Gastrocnemius medialis (tissue), 4 donors: ENCODE results near the gene ERCC1. TPM values are rescaled to one million over a fixed set of nuclear protein-coding genes. Genes with fewer than 3 reads are reported as not detected.

Experiments used
- ATAC-seq, 2 donors: fragments of 150-250 bp; one replicate each; pipeline ENCODE4 v1.9.1; 2016
- DNase-seq, 2 donors: peaks; one replicate each; pipeline ENCODE4 v3.0.0-alpha.2; 2019
- H3K27ac ChIP-seq, 4 donors: fragments of 200-600 bp; sonication (generic); 1 replicate in 1 of 4; 2 replicates in 3 of 4; pipeline ENCODE4 v1.5.1; 2016 to 2018; ENCODE audit warnings: mild to moderate bottlenecking in 2 of 4, moderate library complexity in 1 of 4
- H3K27me3 ChIP-seq, 3 donors: fragments of 200-600 bp; sonication (generic) in 2 of 3; 1 replicate in 1 of 3; 2 replicates in 2 of 3; pipeline versions ENCODE4 v1.5.1 to v1.6.0; 2016 to 2019; ENCODE audit warnings: mild to moderate bottlenecking in 1 of 3, moderate library complexity in 1 of 3
- H3K36me3 ChIP-seq, 2 donors: fragments of 200-600 bp; sonication (generic) in 1 of 2; one replicate each; pipeline ENCODE4 v1.5.1; 2017 to 2018
- H3K4me1 ChIP-seq, 2 donors: fragments of 200-600 bp; sonication (generic) in 1 of 2; one replicate each; pipeline ENCODE4 v1.5.1; 2016 to 2017; ENCODE audit warnings: mild to moderate bottlenecking in 2 of 2
- H3K4me3 ChIP-seq, 4 donors: fragments of 200-600 bp; sonication (generic) in 3 of 4; 1 replicate in 1 of 4; 2 replicates in 3 of 4; pipeline ENCODE4 v1.5.1; 2016 to 2019; ENCODE audit warnings: mild to moderate bottlenecking in 2 of 4
- H3K9me3 ChIP-seq, 3 donors: fragments of 200-600 bp; sonication (generic) in 2 of 3; 1 replicate in 1 of 3; 2 replicates in 2 of 3; pipeline ENCODE4 v1.5.1; 2016 to 2019
- POLR2A ChIP-seq, 2 donors: fragments of 450-650 bp; IDR thresholded peaks; one replicate each; pipeline ENCODE4 v1.6.1; 2017; ENCODE audit warnings: antibody characterized with exemption in 2 of 2, mild to moderate bottlenecking in 2 of 2, moderate library complexity in 2 of 2
- in situ Hi-C, 4 donors: fragments of 200-750 bp; cut with MboI; loops; one replicate each; pipeline versions ENCODE4 v1.15.0 to v1.8.0; 2017; ENCODE audit warnings: low sequenced_read_pairs in 4 of 4
- intact Hi-C: fragments of 100-400 bp; cut with DNase I; formaldehyde crosslinking; loops from one replicate; pipeline ENCODE4 v1.15.1; 2023; ENCODE audit warnings: low total_unique reads
- total RNA-seq, 4 donors: library from RNA; depleted of rRNA; stranded (reverse); fragments of >200 nt; gene quantifications; one replicate each; pipeline versions ENCODE4 v1.1.0 to v1.2.3, GENCODE V29; 2016
- TF ChIP-seq, protein P1 (sequence below), 5 experiments: fragments of 450-650 bp in 3 of 5; fragments of 200-600 bp in 2 of 5; sonication (generic) in 2 of 5; IDR thresholded peaks in 4 of 5; conservative IDR thresholded peaks in 1 of 5; 1 replicate in 4 of 5; 2 replicates in 1 of 5; pipeline ENCODE4 v1.5.1; 2016 to 2019; ENCODE audit warnings: antibody characterized with exemption in 5 of 5, mild to moderate bottlenecking in 3 of 5, moderate library complexity in 3 of 5

Gene ERCC1
- total RNA-seq, 4 donors from 2014 or later = 92.1 to 185 (median 103) TPM

DNA sequence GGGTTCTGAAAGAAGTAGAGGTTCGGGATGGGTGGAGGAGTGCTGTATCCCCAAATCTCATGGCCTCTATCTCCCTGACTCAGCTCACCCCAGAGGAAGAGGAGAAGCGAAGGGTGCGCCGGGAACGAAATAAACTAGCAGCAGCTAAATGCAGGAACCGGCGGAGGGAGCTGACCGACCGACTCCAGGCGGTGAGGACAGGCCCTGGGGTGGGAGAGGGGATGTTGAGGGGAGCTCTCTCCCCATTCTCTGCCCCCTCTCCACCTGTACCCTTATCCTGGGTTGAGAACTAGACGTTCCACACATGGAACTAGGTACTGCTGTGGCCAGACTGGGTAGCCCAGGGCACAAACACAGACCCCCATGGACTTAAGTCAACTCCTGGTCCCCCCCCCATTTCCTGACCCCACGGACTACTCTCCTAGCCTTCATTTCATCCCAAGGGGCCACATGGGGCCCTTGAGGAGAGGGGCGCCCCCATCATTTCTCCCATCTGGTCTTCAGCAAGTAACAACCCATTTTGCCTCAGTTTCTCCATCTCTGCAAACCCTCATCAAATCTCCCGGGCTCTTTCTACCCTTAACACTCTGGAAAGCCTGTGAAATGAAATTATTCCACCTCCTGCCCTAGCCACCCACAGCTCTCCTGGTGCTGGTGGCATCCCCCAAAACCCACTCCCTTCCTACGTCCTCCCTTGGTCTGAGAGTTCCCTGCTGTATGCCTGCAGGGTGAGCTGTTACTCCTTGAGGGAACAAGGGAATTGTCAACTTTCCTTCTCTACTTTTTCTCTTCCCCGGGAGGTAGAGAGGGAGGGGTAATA, 47.6 kb upstream of the ERCC1 start:
- intact Hi-C loops = no loop called here
- TF ChIP-seq, protein P1, sequence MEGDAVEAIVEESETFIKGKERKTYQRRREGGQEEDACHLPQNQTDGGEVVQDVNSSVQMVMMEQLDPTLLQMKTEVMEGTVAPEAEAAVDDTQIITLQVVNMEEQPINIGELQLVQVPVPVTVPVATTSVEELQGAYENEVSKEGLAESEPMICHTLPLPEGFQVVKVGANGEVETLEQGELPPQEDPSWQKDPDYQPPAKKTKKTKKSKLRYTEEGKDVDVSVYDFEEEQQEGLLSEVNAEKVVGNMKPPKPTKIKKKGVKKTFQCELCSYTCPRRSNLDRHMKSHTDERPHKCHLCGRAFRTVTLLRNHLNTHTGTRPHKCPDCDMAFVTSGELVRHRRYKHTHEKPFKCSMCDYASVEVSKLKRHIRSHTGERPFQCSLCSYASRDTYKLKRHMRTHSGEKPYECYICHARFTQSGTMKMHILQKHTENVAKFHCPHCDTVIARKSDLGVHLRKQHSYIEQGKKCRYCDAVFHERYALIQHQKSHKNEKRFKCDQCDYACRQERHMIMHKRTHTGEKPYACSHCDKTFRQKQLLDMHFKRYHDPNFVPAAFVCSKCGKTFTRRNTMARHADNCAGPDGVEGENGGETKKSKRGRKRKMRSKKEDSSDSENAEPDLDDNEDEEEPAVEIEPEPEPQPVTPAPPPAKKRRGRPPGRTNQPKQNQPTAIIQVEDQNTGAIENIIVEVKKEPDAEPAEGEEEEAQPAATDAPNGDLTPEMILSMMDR (IDR thresholded peaks at IDR 0.05 in 4 of 5, conservative IDR thresholded peaks at IDR 0.05 in 1 of 5) = no peak
- no peak for TF ChIP-seq POLR2A (IDR thresholded peaks at IDR 0.05)
- H3K36me3 ChIP-seq = no peaks in the 10 kb centered on the region
- no peak for DNase-seq
- peaks cover 20 to 22% of the 10 kb centered on the region in 2 donors for H3K4me1 ChIP-seq
- ATAC-seq = no peak
- in situ Hi-C loops = no loop called here
- no peak overlapping the region for H3K27ac ChIP-seq
- no peak overlapping the region for H3K4me3 ChIP-seq
- H3K9me3 ChIP-seq = no peaks in the 10 kb centered on the region
- H3K27me3 ChIP-seq = no peaks in the 10 kb centered on the region

DNA sequence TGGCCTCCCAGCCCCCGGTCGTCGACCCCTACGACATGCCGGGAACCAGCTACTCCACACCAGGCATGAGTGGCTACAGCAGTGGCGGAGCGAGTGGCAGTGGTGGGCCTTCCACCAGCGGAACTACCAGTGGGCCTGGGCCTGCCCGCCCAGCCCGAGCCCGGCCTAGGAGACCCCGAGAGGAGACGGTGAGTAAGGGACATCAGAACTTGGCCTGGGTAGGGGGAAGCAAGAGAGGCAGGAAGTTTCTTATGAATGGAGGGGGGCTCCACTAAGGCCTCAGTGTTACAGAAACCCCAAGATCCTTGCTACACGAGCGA, 47.0 kb upstream of the ERCC1 start:
- H3K27me3 ChIP-seq = no peaks in the 10 kb centered on the region
- DNase-seq (no peak), ATAC-seq (no peak)
- peaks cover 20 to 22% of the 10 kb centered on the region in 2 donors for H3K4me1 ChIP-seq
- no peak overlapping the region for H3K4me3 ChIP-seq
- intact Hi-C loops = no loop called here
- H3K36me3 ChIP-seq = no peaks in the 10 kb centered on the region
- peak overlapping the region in 1 of 4 donors; percentile 98 for H3K27ac ChIP-seq
- in situ Hi-C loops = no loop called here
- TF ChIP-seq, protein P1 (IDR thresholded peaks at IDR 0.05 in 4 of 5, conservative IDR thresholded peaks at IDR 0.05 in 1 of 5) = no peak
- TF ChIP-seq POLR2A (IDR thresholded peaks at IDR 0.05) = no peak
- H3K9me3 ChIP-seq = no peaks in the 10 kb centered on the region

DNA sequence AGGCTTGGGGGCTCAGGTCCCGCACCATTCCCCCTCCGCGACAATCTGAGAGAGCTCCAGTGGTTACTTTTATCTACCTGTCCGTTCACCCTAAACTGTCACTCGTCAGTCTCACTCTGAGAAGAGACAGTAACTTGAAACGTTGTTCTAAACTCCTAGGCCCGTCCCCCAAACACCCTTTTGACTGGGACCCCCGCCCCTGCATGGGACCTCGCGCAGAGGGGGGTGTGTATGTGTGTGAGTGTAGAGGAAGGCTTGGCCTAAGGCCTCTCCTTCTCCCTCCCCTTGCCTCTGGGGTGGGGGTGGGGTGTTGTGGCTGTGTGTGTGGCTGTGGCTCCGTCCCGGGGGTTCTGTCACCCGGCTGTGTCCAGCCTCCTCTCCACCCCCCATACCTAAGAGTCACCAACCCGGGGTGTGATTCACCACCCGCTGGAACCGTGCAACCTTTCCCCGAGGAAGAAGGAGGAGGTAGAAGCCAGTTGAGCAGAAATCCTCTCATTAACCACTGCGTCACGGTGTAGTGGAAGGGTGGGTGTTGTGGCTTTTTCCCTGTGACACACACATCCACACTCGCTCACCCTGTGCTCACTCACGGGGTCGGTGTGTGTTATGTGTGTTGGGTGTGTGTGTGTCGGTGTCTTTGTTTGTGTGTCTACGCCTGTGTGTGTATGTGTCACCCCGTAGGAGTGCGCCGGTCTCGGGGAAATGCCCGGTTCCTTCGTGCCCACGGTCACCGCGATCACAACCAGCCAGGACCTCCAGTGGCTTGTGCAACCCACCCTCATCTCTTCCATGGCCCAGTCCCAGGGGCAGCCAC, 46.4 kb upstream of the ERCC1 start:
- Histone ChIP-seq H3K9me3 (no peaks in the 10 kb centered on the region), H3K4me1 (peaks cover 20 to 22% of the 10 kb centered on the region in 2 donors), H3K27ac (peak overlapping the region; percentile 90 to 98 (median 94)), H3K4me3 (peak overlapping the region; percentile 64 to 84 (median 79)), H3K36me3 (no peaks in the 10 kb centered on the region), H3K27me3 (no peaks in the 10 kb centered on the region)
- DNase-seq (peak in 1 of 2 donors; percentile 45), ATAC-seq (no peak)
- in situ Hi-C loops = no loop called here
- intact Hi-C loops = loop anchor here (1.0 kb wide), 1 partner anchor 27 kb away; no protein-coding TSS in a partner anchor
- TF ChIP-seq, protein P1 (IDR thresholded peaks at IDR 0.05 in 4 of 5, conservative IDR thresholded peaks at IDR 0.05 in 1 of 5) = no peak
- no peak for TF ChIP-seq POLR2A (IDR thresholded peaks at IDR 0.05)

DNA sequence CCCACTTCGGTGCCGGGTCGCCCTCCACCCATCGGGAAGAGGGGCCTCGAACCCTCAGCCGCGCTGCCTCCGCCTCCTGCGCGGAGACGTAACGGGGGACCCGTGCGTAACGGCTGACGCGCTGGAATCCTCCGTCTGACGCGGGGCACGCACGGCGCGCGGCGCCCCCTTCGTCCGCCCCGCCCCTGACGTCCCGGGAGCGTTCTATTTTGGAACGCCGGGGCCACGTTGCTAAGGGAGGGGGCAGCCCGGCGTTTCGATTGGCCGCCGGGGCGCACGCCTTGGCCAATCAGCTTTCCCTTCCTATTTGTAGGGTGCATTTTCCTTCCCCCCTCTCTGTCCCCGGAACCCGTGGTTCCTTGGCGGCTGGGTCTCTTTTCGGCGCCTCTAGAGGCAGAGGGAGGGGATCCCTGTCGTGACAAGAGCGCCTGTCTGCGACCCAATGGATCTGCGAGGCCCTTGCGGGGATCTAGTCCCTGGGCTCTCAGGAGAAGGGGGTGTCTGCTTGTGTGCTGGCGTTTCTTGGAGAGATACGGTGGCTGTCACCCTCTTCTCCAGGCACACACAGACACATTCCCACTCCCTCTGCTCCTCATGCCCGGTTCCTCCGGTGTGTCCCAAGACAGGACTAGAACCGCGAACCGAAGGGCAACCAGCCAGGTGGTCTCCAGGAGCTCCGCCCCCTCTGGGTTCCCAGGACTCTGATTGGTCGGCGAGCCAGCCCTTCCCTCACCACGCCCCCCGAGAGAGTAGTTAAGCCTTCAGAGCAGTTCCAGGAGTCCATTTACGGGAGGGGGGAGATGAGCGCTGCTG, 45.6 kb upstream of the ERCC1 start:
- Histone ChIP-seq H3K27ac (peak overlapping the region; percentile 90 to 98 (median 94)), H3K27me3 (no peaks in the 10 kb centered on the region), H3K9me3 (no peaks in the 10 kb centered on the region), H3K4me3 (peak overlapping the region; percentile 64 to 84 (median 79)), H3K36me3 (no peaks in the 10 kb centered on the region), H3K4me1 (peaks cover 20 to 22% of the 10 kb centered on the region in 2 donors)
- DNase-seq (peak; percentile 87 to 95), ATAC-seq (peak; percentile 85 to 88)
- TF ChIP-seq, protein P1 (IDR thresholded peaks at IDR 0.05 in 4 of 5, conservative IDR thresholded peaks at IDR 0.05 in 1 of 5) = no peak
- peak; percentile 79 to 93 for TF ChIP-seq POLR2A (IDR thresholded peaks at IDR 0.05)
- intact Hi-C loops (loop anchor here (1.0 kb wide), 1 partner anchor 26 kb away; no protein-coding TSS in a partner anchor), in situ Hi-C loops (no loop called here)
